IPS-15b (cell line): ENCODE results near the gene ACSM6.

Experiments
- H3K27me3 ChIP-seq: one replicate; pipeline ENCODE4 v1.6.1; 2013; ENCODE audit warnings: low read length; ENCODE audit not compliant: control insufficient read depth, insufficient read depth
- H3K36me3 ChIP-seq: one replicate; pipeline ENCODE4 v1.6.1; 2013; ENCODE audit warnings: low read length; ENCODE audit not compliant: control insufficient read depth, insufficient read depth
- H3K4me1 ChIP-seq: one replicate; pipeline ENCODE4 v1.6.1; 2013; ENCODE audit warnings: mild to moderate bottlenecking, low read length; ENCODE audit not compliant: control insufficient read depth, insufficient read depth
- H3K4me3 ChIP-seq: one replicate; pipeline ENCODE4 v1.5.1; 2013; ENCODE audit warnings: low read depth, low read length
- H3K9ac ChIP-seq: one replicate; pipeline ENCODE4 v1.6.1; 2013; ENCODE audit warnings: low read depth, mild to moderate bottlenecking, low read length
- H3K9me3 ChIP-seq: one replicate; pipeline ENCODE4 v1.6.1; 2013; ENCODE audit warnings: mild to moderate bottlenecking, low read length; ENCODE audit not compliant: control insufficient read depth, insufficient read depth

Gene ACSM6

GRCh38 chr10:95247881-95248583 lies 54.0 kb downstream of the ACSM6 start:
- peaks cover 23% of the 10 kb centered on the region for H3K36me3 ChIP-seq
- no peaks in the 10 kb centered on the region for H3K9me3 ChIP-seq
- H3K4me3 ChIP-seq, result no peak overlapping the region
- H3K4me1 ChIP-seq, result peaks cover 14% of the 10 kb centered on the region
- no peaks in the 10 kb centered on the region for H3K27me3 ChIP-seq
- H3K9ac ChIP-seq, result no peak overlapping the region

GRCh38 chr10:95248989-95249388 lies 55.0 kb downstream of the ACSM6 start:
- no peaks in the 10 kb centered on the region for H3K27me3 ChIP-seq
- H3K4me1 ChIP-seq, result peaks cover 14% of the 10 kb centered on the region
- no peak overlapping the region for H3K9ac ChIP-seq
- no peak overlapping the region for H3K4me3 ChIP-seq
- peaks cover 23% of the 10 kb centered on the region for H3K36me3 ChIP-seq
- no peaks in the 10 kb centered on the region for H3K9me3 ChIP-seq

GRCh38 chr10:95249467-95249866 lies 55.4 kb downstream of the ACSM6 start:
- Histone ChIP-seq H3K9ac (no peak overlapping the region), H3K27me3 (no peaks in the 10 kb centered on the region), H3K36me3 (peaks cover 23% of the 10 kb centered on the region), H3K4me1 (peaks cover 14% of the 10 kb centered on the region), H3K9me3 (no peaks in the 10 kb centered on the region), H3K4me3 (no peak overlapping the region)

- Histone ChIP-seq H3K27me3 (no peaks in the 10 kb centered on the region), H3K4me1 (peaks cover 14% of the 10 kb centered on the region), H3K9me3 (no peaks in the 10 kb centered on the region), H3K36me3 (peaks cover 12% of the 10 kb centered on the region), H3K4me3 (no peak overlapping the region), H3K9ac (no peak overlapping the region)
These were observed 56.8 kb downstream of the ACSM6 start for GRCh38 chr10:95250856-95251255.

GRCh38 chr10:95253007-95253406 lies 59.0 kb downstream of the ACSM6 start:
- H3K4me3 ChIP-seq, result no peak overlapping the region
- peaks cover 6% of the 10 kb centered on the region for H3K36me3 ChIP-seq
- H3K4me1 ChIP-seq, result peaks cover 9% of the 10 kb centered on the region
- no peak overlapping the region for H3K9ac ChIP-seq
- no peaks in the 10 kb centered on the region for H3K27me3 ChIP-seq
- no peaks in the 10 kb centered on the region for H3K9me3 ChIP-seq

- Histone ChIP-seq H3K4me1 (peaks cover 9% of the 10 kb centered on the region), H3K36me3 (peaks cover 7% of the 10 kb centered on the region), H3K4me3 (no peak overlapping the region), H3K27me3 (no peaks in the 10 kb centered on the region), H3K9me3 (no peaks in the 10 kb centered on the region), H3K9ac (no peak overlapping the region)
These were observed 59.6 kb downstream of the ACSM6 start for GRCh38 chr10:95253686-95254085.

- Histone ChIP-seq H3K27me3 (no peaks in the 10 kb centered on the region), H3K36me3 (peaks cover 15% of the 10 kb centered on the region), H3K4me1 (peaks cover 9% of the 10 kb centered on the region), H3K9me3 (no peaks in the 10 kb centered on the region), H3K4me3 (no peak overlapping the region), H3K9ac (no peak overlapping the region)
These were observed 60.6 kb downstream of the ACSM6 start for GRCh38 chr10:95254629-95255028.

- Histone ChIP-seq H3K4me1 (no peaks in the 10 kb centered on the region), H3K4me3 (no peak overlapping the region), H3K36me3 (peaks cover 32% of the 10 kb centered on the region), H3K9me3 (no peaks in the 10 kb centered on the region), H3K9ac (no peak overlapping the region), H3K27me3 (no peaks in the 10 kb centered on the region)
These were observed 62.2 kb downstream of the ACSM6 start for GRCh38 chr10:95256268-95256667.

- Histone ChIP-seq H3K4me1 (no peaks in the 10 kb centered on the region), H3K9me3 (no peaks in the 10 kb centered on the region), H3K9ac (no peak overlapping the region), H3K36me3 (peaks cover 37% of the 10 kb centered on the region), H3K27me3 (no peaks in the 10 kb centered on the region), H3K4me3 (no peak overlapping the region)
These were observed 63.8 kb downstream of the ACSM6 start for GRCh38 chr10:95257849-95258248.

- Histone ChIP-seq H3K36me3 (peaks cover 46% of the 10 kb centered on the region), H3K9me3 (no peaks in the 10 kb centered on the region), H3K27me3 (no peaks in the 10 kb centered on the region), H3K9ac (no peak overlapping the region), H3K4me1 (peaks cover 12% of the 10 kb centered on the region), H3K4me3 (no peak overlapping the region)
These were observed 66.4 kb downstream of the ACSM6 start for GRCh38 chr10:95260397-95260881.

GRCh38 chr10:95260909-95261552 lies 67.0 kb downstream of the ACSM6 start:
- Histone ChIP-seq H3K4me3 (no peak overlapping the region), H3K9me3 (no peaks in the 10 kb centered on the region), H3K9ac (no peak overlapping the region), H3K27me3 (no peaks in the 10 kb centered on the region), H3K4me1 (peaks cover 12% of the 10 kb centered on the region), H3K36me3 (peaks cover 46% of the 10 kb centered on the region)

GRCh38 chr10:95261926-95262325 lies 67.9 kb downstream of the ACSM6 start:
- peaks cover 46% of the 10 kb centered on the region for H3K36me3 ChIP-seq
- no peak overlapping the region for H3K4me3 ChIP-seq
- no peaks in the 10 kb centered on the region for H3K27me3 ChIP-seq
- peaks cover 12% of the 10 kb centered on the region for H3K4me1 ChIP-seq
- H3K9ac ChIP-seq, result no peak overlapping the region
- H3K9me3 ChIP-seq, result no peaks in the 10 kb centered on the region
